ENCODE data around the gene SNAPC3. TPM values are rescaled to one million over a fixed set of nuclear protein-coding genes. Genes with fewer than 3 reads are reported as not detected.
"Not testable (repeated sequence)": the region's sequence is repeated elsewhere in the genome, so short reads cannot be mapped to it uniquely, and the experiment has no call there.

The SNAPC3 gene
- polyA plus RNA-seq (2013, experiment 1 of 2; ENCODE audit: insufficient read length) = 27.9 TPM
- polyA plus RNA-seq (2013, experiment 2 of 2; ENCODE audit: insufficient read length) = 33.9 TPM

GRCh38 chr9:15422372-15423230, at the start of gene SNAPC3:
Gene SNAPC3 (plus strand): TSS chr9:15422876. CDS start chr9:15422880, 4 bp downstream.
- peak; percentile 94 for DNase-seq

DNA sequence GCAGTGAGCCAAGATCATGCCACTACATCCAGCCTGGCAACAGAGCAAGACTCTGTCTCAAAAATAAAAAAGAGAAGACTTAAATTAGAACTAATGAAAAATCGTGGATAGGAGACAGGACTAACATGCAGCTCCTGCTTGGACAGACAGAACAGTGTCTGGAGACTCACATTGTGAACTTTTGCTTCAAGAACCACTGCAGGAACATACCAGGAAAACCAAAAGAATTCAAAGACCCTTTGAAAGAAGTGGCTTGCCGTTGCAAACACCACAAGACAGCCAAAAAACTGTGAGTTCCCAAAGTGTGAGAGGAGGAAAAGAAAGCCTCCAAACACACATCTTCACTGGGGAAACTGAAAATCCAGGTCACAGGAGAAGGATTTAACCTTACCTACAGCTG, 48.8 kb upstream of the SNAPC3 start:
- DNase-seq = peak; percentile 34

GRCh38 chr9:15374310-15374709, 48.4 kb upstream of the SNAPC3 start:
- DNase-seq = no peak

- DNase-seq = no peak
Measured at GRCh38 chr9:15374825-15375224, 47.9 kb upstream of the SNAPC3 start.

GRCh38 chr9:15377625-15378540, 44.8 kb upstream of the SNAPC3 start:
- peak; percentile 15 for DNase-seq

GRCh38 chr9:15379317-15379716, 43.4 kb upstream of the SNAPC3 start:
- DNase-seq = not testable (repeated sequence)

DNA sequence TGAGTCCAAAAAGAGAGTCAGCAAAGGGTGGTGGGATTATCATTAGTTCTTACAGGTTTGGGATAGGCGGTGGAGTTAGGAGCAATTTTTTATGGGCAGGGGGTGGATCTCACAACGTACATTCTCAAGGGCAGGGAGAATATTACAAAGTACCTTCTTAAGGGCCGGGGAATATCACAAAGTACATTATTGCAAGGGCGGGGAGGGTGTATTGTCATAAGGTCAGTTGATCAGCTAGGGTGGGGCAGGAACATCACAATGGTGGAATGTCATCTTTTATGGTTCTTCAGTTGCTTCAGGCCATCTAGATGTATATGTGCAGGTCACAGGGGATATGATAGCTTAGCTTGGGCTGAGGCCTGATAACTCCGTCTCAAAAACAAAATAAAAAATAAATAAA, 42.8 kb upstream of the SNAPC3 start:
- not testable (repeated sequence) for DNase-seq

GRCh38 chr9:15381491-15381890, 41.2 kb upstream of the SNAPC3 start:
- no peak for DNase-seq

DNA sequence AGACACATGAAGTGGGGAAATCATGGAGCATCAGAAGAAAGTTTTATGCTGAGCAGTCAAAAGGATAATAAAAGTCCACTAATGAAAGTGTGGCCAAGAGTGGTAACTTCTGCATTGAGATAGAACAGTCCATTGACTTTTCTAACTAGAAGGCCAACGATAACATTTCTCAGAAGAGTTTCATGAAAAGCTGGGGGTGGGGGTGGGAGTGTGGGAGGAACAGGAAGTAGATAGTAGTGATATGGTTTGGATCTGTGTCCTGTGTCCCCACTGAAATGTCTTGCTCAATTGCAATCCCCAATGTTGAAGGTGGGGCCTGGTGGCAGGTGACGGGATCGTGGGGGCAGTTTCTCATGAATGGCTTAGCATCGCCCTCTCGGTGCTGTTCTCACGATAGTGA, 36.2 kb upstream of the SNAPC3 start:
- no peak for DNase-seq

DNA sequence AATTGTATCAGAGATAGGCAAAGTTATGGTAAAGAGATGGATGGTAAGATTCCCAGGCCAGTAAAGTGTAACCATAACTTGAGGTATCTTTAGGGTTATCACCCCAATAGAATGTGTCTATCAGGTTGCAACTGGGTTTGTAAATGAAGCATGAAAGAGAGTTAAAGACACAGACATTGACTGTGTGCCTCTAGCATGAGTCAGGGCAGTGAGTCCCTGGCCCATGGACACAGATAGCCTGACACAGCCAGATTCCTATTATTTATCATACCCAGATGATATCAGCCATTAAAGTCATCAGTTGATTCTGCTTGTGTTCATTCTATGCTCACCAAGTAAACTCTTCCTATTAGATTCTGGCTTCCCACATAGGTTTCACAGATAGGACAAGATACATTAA, 33.5 kb upstream of the SNAPC3 start:
- DNase-seq = no peak

- no peak for DNase-seq
Measured at GRCh38 chr9:15389631-15390030, 33.0 kb upstream of the SNAPC3 start.

GRCh38 chr9:15390201-15390600, 32.5 kb upstream of the SNAPC3 start:
- DNase-seq = no peak

GRCh38 chr9:15392363-15392762, 30.3 kb upstream of the SNAPC3 start:
- DNase-seq = no peak

DNA sequence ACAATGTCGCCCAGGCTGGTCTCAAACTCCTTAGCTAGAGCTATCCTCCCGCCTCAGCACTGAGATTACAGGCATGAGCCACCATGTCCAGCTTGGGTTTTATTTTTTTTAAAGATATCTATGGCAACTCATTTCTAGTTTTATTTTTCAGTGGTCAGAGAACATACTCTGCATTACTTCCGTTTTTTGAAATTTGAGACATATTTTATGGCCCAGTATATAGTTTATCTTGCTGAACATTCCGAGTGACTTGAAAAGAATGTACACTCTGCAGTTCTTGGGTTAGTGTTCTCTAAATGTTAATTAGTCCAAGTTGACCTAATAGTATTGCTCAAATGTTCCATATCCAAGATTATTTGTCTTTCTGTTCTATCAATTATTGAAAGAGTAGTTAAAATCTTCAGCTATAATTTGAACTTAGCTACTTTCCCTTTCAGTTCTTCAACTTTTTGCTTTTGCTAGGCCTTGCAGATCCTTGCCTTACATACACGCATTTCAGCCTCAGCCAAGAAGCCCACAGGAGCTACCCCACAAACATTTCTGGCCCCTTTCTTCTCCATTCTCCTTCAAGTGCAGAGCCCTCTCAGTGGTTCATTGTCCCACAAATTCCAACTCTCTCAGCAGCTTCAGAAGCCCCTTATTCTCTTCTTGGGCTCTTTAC, 22.3 kb upstream of the SNAPC3 start:
- peak; percentile 66 for DNase-seq

DNA sequence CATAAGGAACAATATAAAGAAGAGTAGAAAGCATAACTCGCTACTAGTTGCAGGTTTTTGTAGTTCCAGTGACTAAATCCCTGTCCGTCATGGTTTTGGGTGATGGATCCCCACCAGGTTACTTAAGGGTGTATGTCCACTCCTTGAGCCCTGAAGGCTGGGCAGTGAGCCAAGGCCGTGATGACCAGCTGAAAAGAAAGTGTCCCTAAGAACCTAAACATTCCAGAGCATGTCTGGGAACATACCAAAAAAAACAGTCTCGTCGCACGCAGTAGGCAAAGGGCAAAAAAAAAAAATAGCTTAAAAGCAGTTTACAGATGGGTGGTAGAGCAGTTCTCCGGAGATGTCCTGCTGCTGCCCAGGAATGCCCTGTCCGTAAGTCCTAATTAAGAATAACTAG, 21.4 kb upstream of the SNAPC3 start:
- DNase-seq = peak; percentile 61

DNA sequence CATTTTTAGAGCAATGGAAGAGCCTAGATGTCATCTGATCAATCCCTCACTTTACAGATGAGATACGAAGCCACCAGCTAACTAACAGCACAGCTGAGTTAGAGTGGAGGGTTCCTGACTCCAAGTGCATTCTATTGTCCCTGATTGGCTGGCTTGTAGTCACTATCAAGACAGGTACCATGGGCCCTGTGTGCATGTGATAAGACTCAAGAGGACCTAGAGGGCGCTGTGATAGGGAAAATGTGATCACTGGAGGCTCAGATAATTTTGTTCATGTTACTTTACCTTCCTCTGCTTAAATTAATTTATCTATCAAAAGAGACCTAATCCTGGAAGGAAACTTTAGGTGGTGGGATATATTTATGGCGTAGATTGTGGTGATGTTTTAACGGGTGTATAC, 19.5 kb upstream of the SNAPC3 start:
- DNase-seq = peak; percentile 5

DNA sequence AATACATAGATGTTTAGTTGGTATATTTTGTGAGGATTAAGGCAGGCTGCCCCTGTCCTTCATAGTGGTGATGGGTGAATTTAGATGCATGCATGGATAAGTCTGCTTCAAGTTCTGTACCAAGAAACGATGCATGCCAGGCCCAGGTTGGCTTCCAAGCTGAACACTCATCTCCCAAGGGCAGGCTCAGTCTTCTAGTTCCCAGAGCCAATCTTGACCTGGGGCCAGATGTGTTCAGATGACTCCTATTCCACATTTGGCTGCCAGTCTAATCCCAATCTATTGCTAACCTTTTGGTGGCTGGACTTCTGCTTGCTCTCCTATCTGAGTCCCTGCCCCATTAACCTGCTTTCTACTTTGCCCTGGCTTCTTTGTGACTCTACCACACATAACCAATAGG, 18.5 kb upstream of the SNAPC3 start:
- DNase-seq = no peak

DNA sequence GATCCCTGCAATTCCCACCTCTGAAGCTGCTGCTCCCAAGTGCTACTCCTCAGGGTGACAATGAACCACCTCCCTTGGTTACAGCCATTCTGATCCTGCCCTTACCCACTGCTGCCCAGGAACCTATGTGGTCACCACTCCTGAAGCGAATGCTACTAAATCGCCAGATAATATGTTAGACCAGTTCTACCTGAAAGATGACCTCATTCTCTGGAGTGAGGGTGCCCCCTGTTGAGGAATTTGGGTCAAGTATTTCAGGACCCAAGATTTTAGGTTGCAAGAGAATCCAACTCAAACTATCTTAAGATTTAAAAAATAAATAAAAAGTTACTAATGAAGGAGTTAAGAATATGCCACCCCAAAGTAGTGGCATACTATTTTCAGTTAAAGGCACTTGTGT, 5.8 kb upstream of the SNAPC3 start:
- DNase-seq = peak; percentile 48

GRCh38 chr9:15417626-15418025, 5.0 kb upstream of the SNAPC3 start:
- DNase-seq = no peak

GRCh38 chr9:15420796-15421195, 1.9 kb upstream of the SNAPC3 start:
- peak; percentile 28 for DNase-seq

GRCh38 chr9:15421532-15421931, 1.1 kb upstream of the SNAPC3 start:
- DNase-seq = no peak

GRCh38 chr9:15421990-15422371, 695 bp upstream of the SNAPC3 start:
- DNase-seq = no peak

All from fibroblast of skin of back (primary cell).